ENCODE results near the gene PDE4A. TPM values are rescaled to one million over a fixed set of nuclear protein-coding genes. Genes with fewer than 3 reads are reported as not detected.
"Not testable (repeated sequence)": the region's sequence is repeated elsewhere in the genome, so short reads cannot be mapped to it uniquely, and the experiment has no call there.

Gene PDE4A
- total RNA-seq, 8 experiments from 2014 or later, result 0.88 to 7.8 (median 2.8) TPM

DNA sequence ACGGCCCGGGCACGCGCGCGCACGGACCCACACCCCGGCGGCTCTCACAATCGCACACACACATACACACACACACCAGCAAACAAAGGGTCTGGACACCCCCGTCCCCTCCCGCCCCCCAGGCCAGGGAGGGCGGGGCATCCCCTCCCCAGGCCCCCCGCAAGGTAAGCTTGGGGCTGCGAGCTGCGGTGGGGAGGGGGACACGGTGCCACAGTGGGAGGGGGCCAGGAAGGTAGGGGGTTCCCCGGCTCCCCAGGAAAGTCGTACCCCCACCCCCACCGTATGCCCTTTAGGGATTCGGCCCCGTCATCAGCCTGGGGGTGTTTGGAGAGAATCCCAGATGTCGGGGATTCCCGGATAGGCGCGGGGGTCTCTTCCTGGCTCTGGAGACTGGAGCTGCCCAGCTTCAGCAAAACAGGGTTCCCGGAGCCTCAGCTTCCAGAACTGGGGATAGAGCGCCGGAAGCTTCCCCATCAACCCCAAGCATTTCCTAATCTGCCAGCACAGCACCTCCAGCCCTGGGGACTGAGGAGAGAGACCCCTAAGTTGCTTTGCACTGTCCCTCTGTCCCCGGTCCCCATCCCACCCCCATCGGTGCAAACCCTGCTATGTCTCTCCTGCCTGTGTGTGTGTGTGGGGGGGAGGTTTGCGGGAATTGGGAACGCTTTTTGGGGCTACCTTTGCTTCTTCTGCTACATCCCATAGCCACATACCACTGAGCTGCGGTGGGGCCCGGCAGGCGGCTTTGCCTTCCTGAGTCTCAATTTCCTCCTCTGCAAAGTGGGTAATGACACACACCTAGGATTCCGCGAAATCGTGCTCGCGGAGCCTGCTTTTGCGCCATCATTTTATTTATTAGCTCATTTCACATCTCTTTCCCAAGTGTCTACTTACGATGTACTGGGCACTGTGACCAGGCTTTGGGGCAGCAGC is 15.2 kb upstream of the PDE4A start:
- no peak for ATAC-seq (replicated peaks in 6 of 8)
- WGBS, 10 experiments, result 0 to 66% (median 30%) methylated on average over 1 to 10 of the region's 43 CpGs; no CpG with 5 or more reads in 6 of the 10 experiments
- peaks cover 7 to 12% of the 10 kb centered on the region in 2 donors for H3K4me1 ChIP-seq (replicated peaks in 1 of 2)
- H3K4me3 ChIP-seq, result peak overlapping the region; percentile 77 to 99 (median 94)
- peak overlapping the region; percentile 9 to 77 for H3K27ac ChIP-seq
- in situ Hi-C loops (cut with MboI; ENCODE audit: low pct_unique_long_range_greater_than_20kb in 2 of 9, low sequenced_read_pairs in 9 of 9, unreplicated experiment in 9 of 9), result no loop called here

GRCh38 chr19:10406191-10406590 is 14.1 kb upstream of the PDE4A start:
- Histone ChIP-seq H3K4me3 (no peak overlapping the region), H3K4me1 (replicated peaks in 1 of 2) (peaks cover 7 to 12% of the 10 kb centered on the region in 2 donors), H3K27ac (no peak overlapping the region)
- in situ Hi-C loops (cut with MboI; ENCODE audit: low pct_unique_long_range_greater_than_20kb in 2 of 9, low sequenced_read_pairs in 9 of 9, unreplicated experiment in 9 of 9), result no loop called here
- no peak for ATAC-seq (replicated peaks in 6 of 8)
- WGBS, 10 experiments, result 40 to 100% (median 79%) methylated on average over 1 to 5 of the region's 6 CpGs; no CpG with 5 or more reads in 2 of the 10 experiments

DNA sequence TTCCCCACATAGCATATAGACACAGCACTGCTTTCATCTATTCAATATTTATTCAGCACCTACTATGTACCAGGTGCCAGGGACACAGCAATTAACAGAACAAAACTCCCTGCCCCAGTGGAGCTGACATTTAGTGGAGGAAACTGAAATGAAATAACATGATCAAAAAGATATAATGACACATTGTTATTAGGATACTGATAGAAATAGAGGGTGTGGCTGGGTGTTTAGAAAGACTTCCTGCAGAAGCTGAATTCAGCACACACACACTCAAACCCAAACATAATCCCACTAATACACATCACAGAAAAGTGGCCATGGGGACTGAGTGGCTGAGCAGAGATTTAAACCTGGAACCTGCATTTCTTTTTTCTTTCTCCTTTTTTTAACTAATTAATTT is 13.2 kb upstream of the PDE4A start:
- in situ Hi-C loops (cut with MboI; ENCODE audit: low pct_unique_long_range_greater_than_20kb in 2 of 9, low sequenced_read_pairs in 9 of 9, unreplicated experiment in 9 of 9), result no loop called here
- no peak for ATAC-seq (replicated peaks in 6 of 8)
- H3K27ac ChIP-seq, result no peak overlapping the region

GRCh38 chr19:10408511-10409283 is 11.6 kb upstream of the PDE4A start:
- WGBS, 10 experiments, result 44 to 100% (median 69%) methylated on average over 1 to 4 of the region's 18 CpGs; no CpG with 5 or more reads in 3 of the 10 experiments
- Histone ChIP-seq H3K4me3 (no peak overlapping the region), H3K4me1 (replicated peaks in 1 of 2) (peaks cover 2 to 6% of the 10 kb centered on the region in 2 donors), H3K27ac (no peak overlapping the region)
- peak in 5 of 8 experiments; percentile 23 to 37 (median 29) for ATAC-seq (replicated peaks in 6 of 8)
- in situ Hi-C loops (cut with MboI; ENCODE audit: low pct_unique_long_range_greater_than_20kb in 2 of 9, low sequenced_read_pairs in 9 of 9, unreplicated experiment in 9 of 9), result no loop called here

More for the DNA sequence above, 13.2 kb upstream of the PDE4A start:
- Histone ChIP-seq H3K4me1 (replicated peaks in 1 of 2) (peaks cover 5 to 7% of the 10 kb centered on the region in 2 donors), H3K4me3 (no peak overlapping the region)

DNA sequence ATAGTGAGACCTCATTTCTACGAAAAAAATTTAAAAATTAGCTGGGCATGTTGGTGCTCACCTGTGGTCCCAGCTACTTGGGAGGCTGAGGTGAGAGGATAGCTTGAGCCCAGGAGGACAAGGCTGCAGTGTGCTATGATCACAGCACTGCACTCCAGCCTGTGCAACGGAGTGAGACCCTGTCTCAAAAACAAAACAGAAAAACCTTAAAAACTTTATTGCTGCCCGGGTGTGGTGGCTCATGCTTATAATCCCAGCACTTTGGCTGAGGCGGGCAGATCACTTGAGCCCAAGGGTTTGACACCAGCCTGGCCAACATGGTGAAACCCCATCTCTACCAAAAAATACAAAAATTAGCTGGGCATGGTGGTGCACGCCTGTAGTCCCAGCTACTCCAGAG is 9.1 kb upstream of the PDE4A start:
- 35 to 80% (median 62%) methylated on average over 1 to 5 of the region's 5 CpGs; no CpG with 5 or more reads in 2 of the 10 experiments for WGBS, 10 experiments
- H3K4me1 ChIP-seq (replicated peaks in 1 of 2); H3K4me3 ChIP-seq; in situ Hi-C loops (cut with MboI; ENCODE audit: low pct_unique_long_range_greater_than_20kb in 2 of 9, low sequenced_read_pairs in 9 of 9, unreplicated experiment in 9 of 9); ATAC-seq (replicated peaks in 6 of 8); H3K27ac ChIP-seq: not testable (repeated sequence)

- Histone ChIP-seq H3K4me3 (no peak overlapping the region), H3K4me1 (replicated peaks in 1 of 2) (peaks cover 0 to 2% of the 10 kb centered on the region in 2 donors), H3K27ac (no peak overlapping the region)
- WGBS, 10 experiments, result 55 to 90% (median 71%) methylated on average over 4 to 11 of the region's 13 CpGs; no CpG with 5 or more reads in 1 of the 10 experiments
- ATAC-seq (replicated peaks in 6 of 8), result no peak
- in situ Hi-C loops (cut with MboI; ENCODE audit: low pct_unique_long_range_greater_than_20kb in 2 of 9, low sequenced_read_pairs in 9 of 9, unreplicated experiment in 9 of 9), result no loop called here
Observed at GRCh38 chr19:10412257-10412977, 7.9 kb upstream of the PDE4A start.

- peak overlapping the region; percentile 27 to 41 (median 36) for H3K4me3 ChIP-seq
- ATAC-seq (replicated peaks in 6 of 8), result no peak
- WGBS, 10 experiments, result 0 to 30% (median 12%) methylated on average over 1 to 8 of the region's 9 CpGs; no CpG with 5 or more reads in 4 of the 10 experiments
- H3K4me1 ChIP-seq (replicated peaks in 1 of 2), result peaks cover 11 to 14% of the 10 kb centered on the region in 2 donors
- H3K27ac ChIP-seq, result no peak overlapping the region
- in situ Hi-C loops (cut with MboI; ENCODE audit: low pct_unique_long_range_greater_than_20kb in 2 of 9, low sequenced_read_pairs in 9 of 9, unreplicated experiment in 9 of 9), result no loop called here
Observed at GRCh38 chr19:10416083-10416379, 4.3 kb upstream of the PDE4A start.

DNA sequence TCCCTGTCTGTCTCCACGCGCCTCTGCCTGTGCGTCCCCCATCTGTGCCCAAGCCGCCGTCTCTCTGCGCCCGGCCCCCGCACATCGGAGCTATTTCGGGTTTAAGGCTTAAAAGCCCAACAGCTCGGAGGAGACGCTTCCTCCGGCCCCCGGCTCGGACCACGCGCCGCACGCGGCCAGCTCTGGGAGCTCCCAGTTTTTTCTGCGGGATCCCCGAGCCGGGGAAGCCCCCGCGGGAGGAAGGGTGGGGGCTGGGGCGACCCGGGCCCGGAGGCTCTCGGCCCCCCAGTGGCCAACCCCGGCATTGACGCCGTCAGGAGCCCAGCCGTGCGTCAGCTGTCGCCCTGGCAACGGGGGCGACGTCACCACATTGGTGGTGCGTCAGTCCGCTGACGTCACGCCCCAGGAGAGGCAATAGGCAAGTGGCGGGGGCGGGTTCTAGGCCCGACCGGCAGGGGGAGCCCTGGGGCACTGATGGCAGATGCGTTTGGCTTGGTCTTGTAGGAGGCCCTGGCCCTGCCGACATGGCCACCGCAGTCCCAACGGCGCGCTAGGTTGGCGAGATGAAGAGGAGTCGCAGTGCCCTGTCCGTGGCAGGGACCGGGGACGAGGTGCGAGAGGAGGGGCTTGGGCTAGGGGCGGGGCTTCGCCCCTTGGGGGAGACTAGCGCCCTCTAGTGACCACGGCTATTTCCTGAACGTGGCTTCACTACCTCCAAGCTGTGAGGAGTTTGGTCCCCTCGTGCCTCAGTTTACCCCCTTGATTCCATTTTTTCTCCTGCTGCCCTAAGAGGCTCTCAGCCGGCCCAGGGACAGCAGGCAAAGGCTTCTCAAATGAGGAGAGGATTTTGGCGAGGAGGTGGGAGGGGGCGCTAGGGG is 3.7 kb upstream of the PDE4A start:
- Histone ChIP-seq H3K4me1 (replicated peaks in 1 of 2) (peaks cover 11 to 14% of the 10 kb centered on the region in 2 donors), H3K27ac (no peak overlapping the region), H3K4me3 (peak overlapping the region; percentile 27 to 41 (median 36))
- in situ Hi-C loops (cut with MboI; ENCODE audit: low pct_unique_long_range_greater_than_20kb in 2 of 9, low sequenced_read_pairs in 9 of 9, unreplicated experiment in 9 of 9), result no loop called here
- WGBS, 10 experiments, result 0 to 7% (median 2%) methylated on average over 1 to 8 of the region's 67 CpGs; no CpG with 5 or more reads in 7 of the 10 experiments
- peak; percentile 10 to 64 (median 56) for ATAC-seq (replicated peaks in 6 of 8)

DNA sequence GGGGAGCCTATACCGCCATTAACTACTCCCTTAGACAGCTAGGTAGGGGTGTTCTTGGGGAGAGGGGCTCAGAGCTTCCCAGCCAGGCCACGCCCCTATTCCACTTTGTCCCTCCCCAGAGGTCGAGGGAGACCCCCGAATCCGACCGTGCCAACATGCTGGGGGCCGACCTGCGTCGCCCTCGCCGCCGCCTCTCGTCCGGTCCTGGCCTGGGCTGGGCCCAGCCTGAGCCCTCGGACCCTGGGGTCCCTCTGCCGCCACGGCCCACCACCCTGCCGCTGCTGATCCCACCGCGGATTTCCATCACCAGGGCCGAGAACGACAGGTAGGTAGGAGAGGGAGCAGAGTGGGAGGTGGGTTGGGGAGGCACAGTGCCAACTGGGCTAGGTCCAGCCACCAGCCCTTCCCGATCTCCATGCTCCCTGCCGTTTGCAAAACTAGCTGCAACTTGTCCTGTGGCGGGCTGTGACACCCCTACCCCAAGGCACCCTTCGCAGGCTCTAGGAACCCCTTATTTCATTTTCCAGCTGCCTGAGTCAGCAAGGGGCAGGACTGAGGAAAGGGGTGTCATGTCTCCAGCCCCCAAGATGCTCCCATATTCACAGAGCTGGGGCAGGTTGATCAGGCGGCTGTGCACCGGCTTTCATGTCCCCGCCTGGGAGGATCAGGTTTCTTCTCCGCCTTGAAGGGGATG is 2.6 kb upstream of the PDE4A start:
- Histone ChIP-seq H3K4me1 (replicated peaks in 1 of 2) (peaks cover 11 to 14% of the 10 kb centered on the region in 2 donors), H3K27ac (no peak overlapping the region), H3K4me3 (peak overlapping the region in 1 of 5 donors; percentile 34)
- WGBS, 10 experiments, result 0 to 20% (median 11%) methylated on average over 1 to 14 of the region's 30 CpGs; no CpG with 5 or more reads in 5 of the 10 experiments
- no peak for ATAC-seq (replicated peaks in 6 of 8)
- in situ Hi-C loops (cut with MboI; ENCODE audit: low pct_unique_long_range_greater_than_20kb in 2 of 9, low sequenced_read_pairs in 9 of 9, unreplicated experiment in 9 of 9), result no loop called here

- Histone ChIP-seq H3K4me3 (peak overlapping the region in 1 of 5 donors; percentile 34), H3K27ac (no peak overlapping the region), H3K4me1 (replicated peaks in 1 of 2) (peaks cover 11 to 14% of the 10 kb centered on the region in 2 donors)
- in situ Hi-C loops (cut with MboI; ENCODE audit: low pct_unique_long_range_greater_than_20kb in 2 of 9, low sequenced_read_pairs in 9 of 9, unreplicated experiment in 9 of 9), result no loop called here
- WGBS, 10 experiments, result no CpG with 5 or more reads among the region's 3 CpGs
- ATAC-seq (replicated peaks in 6 of 8), result no peak
Observed at GRCh38 chr19:10418235-10418484, 2.2 kb upstream of the PDE4A start.

- in situ Hi-C loops (cut with MboI; ENCODE audit: low pct_unique_long_range_greater_than_20kb in 2 of 9, low sequenced_read_pairs in 9 of 9, unreplicated experiment in 9 of 9), result no loop called here
- H3K4me3 ChIP-seq, result peak overlapping the region in 2 of 5 donors; percentile 32 to 34
- H3K27ac ChIP-seq, result no peak overlapping the region
- peaks cover 11 to 14% of the 10 kb centered on the region in 2 donors for H3K4me1 ChIP-seq (replicated peaks in 1 of 2)
- WGBS, 10 experiments, result 0% methylated on average over 5 of the region's 32 CpGs; no CpG with 5 or more reads in 9 of the 10 experiments
- peak in 5 of 8 experiments; percentile 1 to 16 (median 13) for ATAC-seq (replicated peaks in 6 of 8)
Observed at GRCh38 chr19:10418485-10419199, 1.7 kb upstream of the PDE4A start.

Measured in motor neuron (in vitro differentiated cells).